GM19455 (cell line): Measurements from ENCODE around the gene CCKAR.

ENCODE experiments used
- ATAC-seq: cut with Tn5 transposase; IDR thresholded peaks from one replicate; pipeline ENCODE4 v1.9.1; 2021; ENCODE audit not compliant: unreplicated experiment

The CCKAR gene

GRCh38 chr4:26491449-26492170, 1.3 kb upstream of the CCKAR start:
- ATAC-seq: no peak

- no peak for ATAC-seq
Measured at GRCh38 chr4:26490960-26491284, 638 bp upstream of the CCKAR start.

- no peak for ATAC-seq
Measured at GRCh38 chr4:26489101-26489985, 941 bp downstream of the CCKAR start.

- ATAC-seq: no peak
Measured at GRCh38 chr4:26485684-26486083, 4.6 kb downstream of the CCKAR start.

- ATAC-seq: no peak
Measured at GRCh38 chr4:26484516-26484915, 5.8 kb downstream of the CCKAR start.

GRCh38 chr4:26484032-26484515, 6.2 kb downstream of the CCKAR start:
- no peak for ATAC-seq

GRCh38 chr4:26482508-26483462, 7.5 kb downstream of the CCKAR start:
- no peak for ATAC-seq

GRCh38 chr4:26478330-26478729, 12.0 kb downstream of the CCKAR start:
- ATAC-seq: no peak

- ATAC-seq: no peak
Measured at GRCh38 chr4:26476545-26476944, 13.7 kb downstream of the CCKAR start.

- ATAC-seq: no peak
Measured at GRCh38 chr4:26475716-26476115, 14.6 kb downstream of the CCKAR start.

- ATAC-seq: no peak
Measured at GRCh38 chr4:26474551-26474950, 15.7 kb downstream of the CCKAR start.

GRCh38 chr4:26473893-26474292, 16.4 kb downstream of the CCKAR start:
- no peak for ATAC-seq

- ATAC-seq: no peak
Measured at GRCh38 chr4:26471890-26472289, 18.4 kb downstream of the CCKAR start.

GRCh38 chr4:26468977-26469376, 21.3 kb downstream of the CCKAR start:
- ATAC-seq: no peak

- ATAC-seq: no peak
Measured at GRCh38 chr4:26468283-26468949, 21.9 kb downstream of the CCKAR start.

- no peak for ATAC-seq
Measured at GRCh38 chr4:26467724-26468123, 22.6 kb downstream of the CCKAR start.

- ATAC-seq: no peak
Measured at GRCh38 chr4:26466578-26467270, 23.6 kb downstream of the CCKAR start.

GRCh38 chr4:26464420-26465095, 25.7 kb downstream of the CCKAR start:
- ATAC-seq: no peak

- no peak for ATAC-seq
Measured at GRCh38 chr4:26463386-26463785, 26.9 kb downstream of the CCKAR start.
